HepG2 (cell line): ENCODE data around the gene TRAPPC5. TPM values are rescaled to one million over a fixed set of nuclear protein-coding genes. Genes with fewer than 3 reads are reported as not detected.

Experiments
- CBX2 ChIP-seq, 2 experiments: fragments of 200-600 bp in 1 of 2; sonication (generic); formaldehyde crosslinking in 1 of 2; IDR thresholded peaks; 2 replicates each; pipeline versions ENCODE4 v1.7.0 to v1.8.1; 2018 to 2022; ENCODE audit warnings: low read depth in 2 of 2, low read length in 1 of 2, mild to moderate bottlenecking in 1 of 2, missing genetic modification reagents in 1 of 2
- HCFC1 ChIP-seq: fragments of 150-350 bp; IDR thresholded peaks from 2 replicates; pipeline ENCODE4 v1.6.1; 2014; ENCODE audit warnings: low read depth, low read length
- ISL2 ChIP-seq: sonication (generic); formaldehyde crosslinking; IDR thresholded peaks from 2 replicates; pipeline ENCODE4 v1.5.0; 2020; ENCODE audit warnings: missing genetic modification reagents
- NKX3-1 ChIP-seq: sonication (generic); formaldehyde crosslinking; IDR thresholded peaks from 2 replicates; pipeline ENCODE4 v1.5.0; 2020; ENCODE audit warnings: missing genetic modification reagents
- PCBP1 ChIP-seq: fragments of 200-400 bp; formaldehyde crosslinking; IDR thresholded peaks from 2 replicates; pipeline ENCODE4 v1.6.1; 2017; ENCODE audit warnings: mild to moderate bottlenecking, low read depth, low read length, borderline replicate concordance
- PHF8 ChIP-seq: sonication (generic); formaldehyde crosslinking; IDR thresholded peaks from 2 replicates; pipeline ENCODE4 v1.5.0; 2020; ENCODE audit warnings: missing genetic modification reagents
- SIN3A ChIP-seq: IDR thresholded peaks from 2 replicates; pipeline ENCODE4 v1.6.1; 2011; ENCODE audit warnings: low read depth, mild to moderate bottlenecking, control low read depth, low read length, borderline replicate concordance
- SP4 ChIP-seq: sonication (generic); formaldehyde crosslinking; IDR thresholded peaks from 2 replicates; pipeline ENCODE4 v1.8.1; 2023; ENCODE audit warnings: mild to moderate bottlenecking, missing genetic modification reagents
- SPEN ChIP-seq: sonication (generic); formaldehyde crosslinking; IDR thresholded peaks from 2 replicates; pipeline ENCODE4 v1.5.1; 2020; ENCODE audit warnings: low read depth, mild to moderate bottlenecking, missing genetic modification reagents
- TBP ChIP-seq: sonication (generic); formaldehyde crosslinking; IDR thresholded peaks from 2 replicates; pipeline ENCODE4 v1.5.0; 2020; ENCODE audit warnings: missing genetic modification reagents
- ZFX ChIP-seq: sonication (generic); formaldehyde crosslinking; IDR thresholded peaks from 2 replicates; pipeline ENCODE4 v1.4.0; 2020; ENCODE audit warnings: mild to moderate bottlenecking, low read depth, missing genetic modification reagents, moderate library complexity
- ZIK1 ChIP-seq: sonication (generic); formaldehyde crosslinking; IDR thresholded peaks from 2 replicates; pipeline ENCODE4 v1.5.0; 2020; ENCODE audit warnings: mild to moderate bottlenecking, low read depth, missing genetic modification reagents, borderline replicate concordance
- ZNF331 ChIP-seq: sonication (generic); formaldehyde crosslinking; IDR thresholded peaks from 2 replicates; pipeline ENCODE4 v1.4.0; 2020; ENCODE audit warnings: missing genetic modification reagents
- ZNF749 ChIP-seq: sonication (generic); formaldehyde crosslinking; IDR thresholded peaks from 2 replicates; pipeline ENCODE4 v1.8.0; 2022; ENCODE audit warnings: mild to moderate bottlenecking, missing genetic modification reagents, moderate library complexity, borderline replicate concordance
- ZNF761 ChIP-seq: sonication (generic); formaldehyde crosslinking; conservative IDR thresholded peaks from 2 replicates; pipeline ENCODE4 v1.4.0; 2020; ENCODE audit warnings: mild to moderate bottlenecking, missing genetic modification reagents
- ZNF841 ChIP-seq: sonication (generic); formaldehyde crosslinking; IDR thresholded peaks from 2 replicates; pipeline ENCODE4 v1.8.1; 2023; ENCODE audit warnings: missing genetic modification reagents, borderline replicate concordance
- ZSCAN31 ChIP-seq: sonication (generic); formaldehyde crosslinking; IDR thresholded peaks from 2 replicates; pipeline ENCODE4 v1.5.0; 2020; ENCODE audit warnings: low read depth, mild to moderate bottlenecking, missing genetic modification reagents
- polyA plus RNA-seq, 8 experiments: library from polyadenylated mRNA; depleted of rRNA in 3 of 8; stranded (reverse) in 7 of 8; unstranded in 1 of 8; fragments of >200 nt; fragmentation: Illumina TruSeq in 4 of 8; extraction: Trizol in 4 of 8; gene quantifications; 2 replicates each; pipeline versions ENCODE4 v1.2.1 to v1.2.3, GENCODE V29; 2011 to 2016; ENCODE audit warnings: low read depth in 4 of 8, missing spikeins in 1 of 8, mixed read lengths in 1 of 8; ENCODE audit not compliant: insufficient read depth in 1 of 8
- total RNA-seq, 5 experiments: library from RNA; depleted of rRNA; stranded (reverse); fragments of >200 nt; fragmentation: Illumina TruSeq; extraction: Trizol; gene quantifications; 2 replicates each; pipeline ENCODE4 v1.2.3, GENCODE V29; 2016; ENCODE audit warnings: low read depth in 1 of 5
- TF ChIP-seq, protein P1 (sequence below): sonication (generic); formaldehyde crosslinking; IDR thresholded peaks from 2 replicates; pipeline ENCODE4 v1.5.0; 2020; ENCODE audit warnings: missing genetic modification reagents
- TF ChIP-seq, protein P2 (sequence below): sonication (generic); formaldehyde crosslinking; IDR thresholded peaks from 2 replicates; pipeline ENCODE4 v1.8.1; 2023; ENCODE audit warnings: missing genetic modification reagents, mild to moderate bottlenecking, borderline replicate concordance
- TF ChIP-seq, protein P3 (sequence below): sonication (generic); formaldehyde crosslinking; IDR thresholded peaks from 2 replicates; pipeline ENCODE4 v1.4.0; 2020; ENCODE audit warnings: mild to moderate bottlenecking, missing genetic modification reagents
- TF ChIP-seq, protein P4 (sequence below): sonication (generic); formaldehyde crosslinking; IDR thresholded peaks from 2 replicates; pipeline ENCODE4 v1.4.0; 2020; ENCODE audit warnings: mild to moderate bottlenecking, missing genetic modification reagents
- TF ChIP-seq, protein P5 (sequence below): sonication (generic); formaldehyde crosslinking; IDR thresholded peaks from 2 replicates; pipeline ENCODE4 v1.4.0; 2020; ENCODE audit warnings: missing genetic modification reagents

TRAPPC5 gene
- total and polyA plus RNA-seq, 2 of the 13 experiments (the other 11 are each of a cell fraction or from before 2014, with no cell fraction given): 38.5 to 78.7 TPM

DNA sequence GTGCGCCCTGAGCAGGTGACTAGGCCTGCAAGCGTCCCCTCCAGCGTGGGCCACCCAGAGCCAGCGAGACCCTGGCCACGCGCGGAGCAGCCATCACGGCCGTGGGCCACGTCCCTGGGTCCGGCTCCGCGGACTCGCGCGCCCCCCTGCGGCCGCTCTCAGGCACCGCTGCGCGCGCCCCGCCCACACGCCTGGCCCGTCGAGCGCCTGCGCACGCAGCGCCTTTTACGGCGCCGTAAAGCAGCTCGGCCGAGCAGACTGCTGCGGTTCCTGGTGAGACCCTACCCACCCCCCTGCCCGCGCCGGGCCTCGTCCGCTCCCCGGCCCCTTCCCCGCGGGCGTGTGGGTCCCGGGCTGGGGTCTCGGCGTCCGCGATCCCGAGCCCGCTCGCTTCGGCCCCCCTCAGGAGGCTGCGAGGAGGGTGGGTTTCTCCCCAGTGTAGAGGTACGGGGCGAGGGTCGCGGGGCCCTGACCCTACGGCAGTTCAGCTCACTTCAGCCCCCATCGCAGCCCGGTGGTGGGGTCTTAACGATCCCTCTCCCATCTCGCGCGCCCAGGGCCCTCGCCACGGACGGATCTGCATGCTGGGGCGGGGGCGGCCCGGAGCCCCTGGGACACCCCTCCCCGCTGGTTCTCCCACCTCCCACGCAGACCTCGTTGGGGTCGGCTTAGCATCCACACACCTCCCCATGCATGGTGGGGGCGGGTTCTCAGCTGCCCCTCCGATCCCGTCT is at the start of gene TRAPPC5 (continued):
- TF ChIP-seq PCBP1: no peak
- 0 out of 2 replicates have a peak, but pooled peaks have one; percentile 44 for TF ChIP-seq ISL2
- peak; percentile 92 for TF ChIP-seq ZFX (CRISPR knock-in tag)
- peak; percentile 33; the same call in 1 of the 2 replicates for TF ChIP-seq HCFC1
- TF ChIP-seq SIN3A: peak; percentile 51; the same call in 1 of the 2 replicates
- TF ChIP-seq, protein P1, sequence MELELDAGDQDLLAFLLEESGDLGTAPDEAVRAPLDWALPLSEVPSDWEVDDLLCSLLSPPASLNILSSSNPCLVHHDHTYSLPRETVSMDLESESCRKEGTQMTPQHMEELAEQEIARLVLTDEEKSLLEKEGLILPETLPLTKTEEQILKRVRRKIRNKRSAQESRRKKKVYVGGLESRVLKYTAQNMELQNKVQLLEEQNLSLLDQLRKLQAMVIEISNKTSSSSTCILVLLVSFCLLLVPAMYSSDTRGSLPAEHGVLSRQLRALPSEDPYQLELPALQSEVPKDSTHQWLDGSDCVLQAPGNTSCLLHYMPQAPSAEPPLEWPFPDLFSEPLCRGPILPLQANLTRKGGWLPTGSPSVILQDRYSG (CRISPR knock-in tag): 0 out of 2 replicates have a peak, but pooled peaks have one; percentile 30
- peak; percentile 86 for TF ChIP-seq SPEN (CRISPR knock-in tag)
- TF ChIP-seq, protein P2, sequence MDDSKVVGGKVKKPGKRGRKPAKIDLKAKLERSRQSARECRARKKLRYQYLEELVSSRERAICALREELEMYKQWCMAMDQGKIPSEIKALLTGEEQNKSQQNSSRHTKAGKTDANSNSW (CRISPR knock-in tag): peak; percentile 55; the same call in 1 of the 2 replicates
- no peak for TF ChIP-seq ZNF761
- TF ChIP-seq, protein P3, sequence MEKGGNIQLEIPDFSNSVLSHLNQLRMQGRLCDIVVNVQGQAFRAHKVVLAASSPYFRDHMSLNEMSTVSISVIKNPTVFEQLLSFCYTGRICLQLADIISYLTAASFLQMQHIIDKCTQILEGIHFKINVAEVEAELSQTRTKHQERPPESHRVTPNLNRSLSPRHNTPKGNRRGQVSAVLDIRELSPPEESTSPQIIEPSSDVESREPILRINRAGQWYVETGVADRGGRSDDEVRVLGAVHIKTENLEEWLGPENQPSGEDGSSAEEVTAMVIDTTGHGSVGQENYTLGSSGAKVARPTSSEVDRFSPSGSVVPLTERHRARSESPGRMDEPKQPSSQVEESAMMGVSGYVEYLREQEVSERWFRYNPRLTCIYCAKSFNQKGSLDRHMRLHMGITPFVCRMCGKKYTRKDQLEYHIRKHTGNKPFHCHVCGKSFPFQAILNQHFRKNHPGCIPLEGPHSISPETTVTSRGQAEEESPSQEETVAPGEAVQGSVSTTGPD: no peak
- TF ChIP-seq PHF8: peak; percentile 92
- TF ChIP-seq, protein P4, sequence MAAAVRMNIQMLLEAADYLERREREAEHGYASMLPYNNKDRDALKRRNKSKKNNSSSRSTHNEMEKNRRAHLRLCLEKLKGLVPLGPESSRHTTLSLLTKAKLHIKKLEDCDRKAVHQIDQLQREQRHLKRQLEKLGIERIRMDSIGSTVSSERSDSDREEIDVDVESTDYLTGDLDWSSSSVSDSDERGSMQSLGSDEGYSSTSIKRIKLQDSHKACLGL: peak; percentile 80
- TF ChIP-seq NKX3-1: peak; percentile 66; the same call in 1 of the 2 replicates
- TF ChIP-seq ZNF331 (CRISPR knock-in tag): no peak
- TF ChIP-seq SP4: peak; percentile 85; the same call in 1 of the 2 replicates
- TF ChIP-seq ZNF749 (CRISPR knock-in tag): 0 out of 2 replicates have a peak, but pooled peaks have one; percentile 35
- TF ChIP-seq ZSCAN31: peak; percentile 76
- TF ChIP-seq TBP (CRISPR knock-in tag): no peak
- peak; percentile 70; the same call in 1 of the 2 replicates for TF ChIP-seq ZIK1
- TF ChIP-seq ZNF841 (CRISPR knock-in tag): no peak
- TF ChIP-seq, protein P5, sequence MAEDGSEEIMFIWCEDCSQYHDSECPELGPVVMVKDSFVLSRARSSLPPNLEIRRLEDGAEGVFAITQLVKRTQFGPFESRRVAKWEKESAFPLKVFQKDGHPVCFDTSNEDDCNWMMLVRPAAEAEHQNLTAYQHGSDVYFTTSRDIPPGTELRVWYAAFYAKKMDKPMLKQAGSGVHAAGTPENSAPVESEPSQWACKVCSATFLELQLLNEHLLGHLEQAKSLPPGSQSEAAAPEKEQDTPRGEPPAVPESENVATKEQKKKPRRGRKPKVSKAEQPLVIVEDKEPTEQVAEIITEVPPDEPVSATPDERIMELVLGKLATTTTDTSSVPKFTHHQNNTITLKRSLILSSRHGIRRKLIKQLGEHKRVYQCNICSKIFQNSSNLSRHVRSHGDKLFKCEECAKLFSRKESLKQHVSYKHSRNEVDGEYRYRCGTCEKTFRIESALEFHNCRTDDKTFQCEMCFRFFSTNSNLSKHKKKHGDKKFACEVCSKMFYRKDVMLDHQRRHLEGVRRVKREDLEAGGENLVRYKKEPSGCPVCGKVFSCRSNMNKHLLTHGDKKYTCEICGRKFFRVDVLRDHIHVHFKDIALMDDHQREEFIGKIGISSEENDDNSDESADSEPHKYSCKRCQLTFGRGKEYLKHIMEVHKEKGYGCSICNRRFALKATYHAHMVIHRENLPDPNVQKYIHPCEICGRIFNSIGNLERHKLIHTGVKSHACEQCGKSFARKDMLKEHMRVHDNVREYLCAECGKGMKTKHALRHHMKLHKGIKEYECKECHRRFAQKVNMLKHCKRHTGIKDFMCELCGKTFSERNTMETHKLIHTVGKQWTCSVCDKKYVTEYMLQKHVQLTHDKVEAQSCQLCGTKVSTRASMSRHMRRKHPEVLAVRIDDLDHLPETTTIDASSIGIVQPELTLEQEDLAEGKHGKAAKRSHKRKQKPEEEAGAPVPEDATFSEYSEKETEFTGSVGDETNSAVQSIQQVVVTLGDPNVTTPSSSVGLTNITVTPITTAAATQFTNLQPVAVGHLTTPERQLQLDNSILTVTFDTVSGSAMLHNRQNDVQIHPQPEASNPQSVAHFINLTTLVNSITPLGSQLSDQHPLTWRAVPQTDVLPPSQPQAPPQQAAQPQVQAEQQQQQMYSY: no peak
- no peak for TF ChIP-seq CBX2 (IDR thresholded peaks at IDR 0.05; ENCODE audit: low read depth, low read length)
- TF ChIP-seq CBX2 (CRISPR knock-in tag; IDR thresholded peaks at IDR 0.05; ENCODE audit: low read depth): 0 out of 2 replicates have a peak, but pooled peaks have one; percentile 51
